HAP-1 (cell line): Measurements from ENCODE around the gene UQCRH.
"Not testable (repeated sequence)": the region's sequence is repeated elsewhere in the genome, so short reads cannot be mapped to it uniquely, and the experiment has no call there.

Experiments
- DNase-seq, 2 experiments: peaks; one replicate each; pipeline ENCODE4 v3.0.0-alpha.2; 2016 to 2020; ENCODE audit warnings: low spot score in 2 of 2
- H3K27me3 ChIP-seq: fragments of 250-450 bp; sonication (Bioruptor Pico); 2 replicates; pipeline ENCODE4 v1.5.1; 2020; ENCODE audit warnings: low read depth, mild to moderate bottlenecking, moderate library complexity
- H3K36me3 ChIP-seq: fragments of 250-450 bp; sonication (Bioruptor Pico); replicated peaks from 2 replicates; pipeline ENCODE4 v1.5.1; 2020; ENCODE audit warnings: mild to moderate bottlenecking
- H3K4me1 ChIP-seq: fragments of 250-450 bp; sonication (Bioruptor Pico); 2 replicates; pipeline ENCODE4 v1.5.1; 2020; ENCODE audit warnings: mild to moderate bottlenecking
- H3K4me3 ChIP-seq: fragments of 250-450 bp; sonication (Bioruptor Pico); 2 replicates; pipeline ENCODE4 v1.5.1; 2020; ENCODE audit warnings: mild to moderate bottlenecking, moderate library complexity
- H3K9me3 ChIP-seq: fragments of 250-450 bp; sonication (Bioruptor Pico); 2 replicates; pipeline ENCODE4 v1.5.1; 2020; ENCODE audit warnings: mild to moderate bottlenecking, moderate library complexity
- in situ Hi-C: fragments of 300-500 bp; cut with MboI; formaldehyde crosslinking; loops from 3 replicates; pipeline ENCODE4 v1.14.3; 2020; ENCODE audit warnings: low sequenced_read_pairs, inconsistent platforms, mixed read lengths

UQCRH gene

GRCh38 chr1:46352363-46352762, 48.9 kb downstream of the UQCRH start:
- no peak overlapping the region for H3K4me3 ChIP-seq
- in situ Hi-C loops = no loop called here
- H3K4me1 ChIP-seq = no peaks in the 10 kb centered on the region
- no peak for DNase-seq
- 0 out of 2 replicates have a peak, but pooled peaks cover 2% of the 10 kb centered on the region for H3K27me3 ChIP-seq
- peaks cover 62% of the 10 kb centered on the region for H3K36me3 ChIP-seq
- no peaks in the 10 kb centered on the region for H3K9me3 ChIP-seq

DNA sequence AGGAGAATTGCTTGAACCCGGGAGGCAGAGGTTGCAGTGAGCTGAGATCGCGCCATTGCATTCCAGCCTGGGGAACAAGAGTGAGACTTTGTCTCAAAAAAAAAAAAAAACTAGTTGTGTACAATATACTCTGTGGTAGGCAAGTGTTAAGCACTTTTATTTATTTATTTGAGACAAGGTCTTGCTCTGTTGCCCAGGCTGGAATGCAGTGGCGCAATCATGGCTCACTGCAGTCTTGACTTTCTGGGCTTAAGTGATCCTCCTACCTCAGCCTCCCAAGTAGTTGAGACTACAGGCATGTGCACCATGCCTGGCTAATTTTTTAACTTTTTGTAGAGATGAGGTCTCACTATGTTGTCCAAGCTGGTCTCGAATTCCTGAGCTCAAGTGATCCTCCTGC, 52.4 kb downstream of the UQCRH start:
- H3K4me3 ChIP-seq, H3K27me3 ChIP-seq, H3K4me1 ChIP-seq, H3K9me3 ChIP-seq, in situ Hi-C loops, DNase-seq: not testable (repeated sequence)
- peaks cover 54% of the 10 kb centered on the region for H3K36me3 ChIP-seq

- DNase-seq = no peak
- H3K36me3 ChIP-seq = peaks cover 53% of the 10 kb centered on the region
- in situ Hi-C loops = no loop called here
- no peak overlapping the region for H3K4me3 ChIP-seq
- no peaks in the 10 kb centered on the region for H3K27me3 ChIP-seq
- H3K9me3 ChIP-seq = no peaks in the 10 kb centered on the region
- H3K4me1 ChIP-seq = no peaks in the 10 kb centered on the region
Measured at GRCh38 chr1:46362158-46362557, 58.7 kb downstream of the UQCRH start.

- in situ Hi-C loops = no loop called here
- no peak overlapping the region for H3K4me3 ChIP-seq
- no peaks in the 10 kb centered on the region for H3K27me3 ChIP-seq
- DNase-seq = no peak
- peaks cover 50% of the 10 kb centered on the region for H3K36me3 ChIP-seq
- H3K9me3 ChIP-seq = no peaks in the 10 kb centered on the region
- no peaks in the 10 kb centered on the region for H3K4me1 ChIP-seq
Measured at GRCh38 chr1:46363121-46363520, 59.6 kb downstream of the UQCRH start.

- H3K36me3 ChIP-seq = peaks cover 48% of the 10 kb centered on the region
- no peak for DNase-seq
- H3K4me1 ChIP-seq = no peaks in the 10 kb centered on the region
- in situ Hi-C loops = no loop called here
- no peaks in the 10 kb centered on the region for H3K9me3 ChIP-seq
- no peak overlapping the region for H3K4me3 ChIP-seq
- H3K27me3 ChIP-seq = no peaks in the 10 kb centered on the region
Measured at GRCh38 chr1:46364612-46365011, 61.1 kb downstream of the UQCRH start.

GRCh38 chr1:46365796-46366195, 62.3 kb downstream of the UQCRH start:
- H3K27me3 ChIP-seq, H3K9me3 ChIP-seq, H3K4me1 ChIP-seq, in situ Hi-C loops, H3K4me3 ChIP-seq, DNase-seq: not testable (repeated sequence)
- H3K36me3 ChIP-seq = peaks cover 44% of the 10 kb centered on the region
